SK-N-SH (cell line): ENCODE measurements around the gene UVRAG.

Source experiments
- CTCF ChIP-seq: fragments of 200-600 bp; sonication (generic); IDR thresholded peaks from 2 replicates; pipeline ENCODE4 v1.6.1; 2017; ENCODE audit warnings: antibody characterized with exemption, mild to moderate bottlenecking, moderate library complexity
- ZBTB33 ChIP-seq: IDR thresholded peaks from 2 replicates; pipeline ENCODE4 v1.4.0; 2012; ENCODE audit warnings: low read depth, borderline replicate concordance

- TF ChIP-seq ZBTB33 = no peak
- no peak for TF ChIP-seq CTCF
Measured at GRCh38 chr11:76141901-76142588, 327.0 kb downstream of the UVRAG start.
